Measurements from ENCODE around the gene ADGRG6. TPM values are rescaled to one million over a fixed set of nuclear protein-coding genes. Genes with fewer than 3 reads are reported as not detected.

Gene ADGRG6
- total and polyA plus RNA-seq, 9 of the 15 experiments (the other 6 are each of a cell fraction or from before 2014, with no cell fraction given) = under 0.01 to 0.11 (median 0.05) TPM; not detected in 5

GRCh38 chr6:142325111-142325510 lies 23.3 kb downstream of the ADGRG6 start:
- Histone ChIP-seq H3K4me3 (no peak overlapping the region), H4K20me1 (replicated peaks; ENCODE audit: control insufficient read depth, insufficient read depth, low read length) (no peaks in the 10 kb centered on the region), H3K9me1 (ENCODE audit: control insufficient read depth, insufficient read depth, low read length) (no peaks in the 10 kb centered on the region), H3K27me3 (ENCODE audit: control insufficient read depth in 2 of 2, insufficient read depth in 2 of 2, low read length in 2 of 2) (no peaks in the 10 kb centered on the region), H2AFZ (ENCODE audit: low read depth, low read length) (no peak overlapping the region), H3K9ac (ENCODE audit: insufficient read depth in 1 of 2, low read depth in 2 of 2, low read length in 2 of 2) (no peak overlapping the region), H3K4me1 (replicated peaks in 1 of 2; ENCODE audit: control insufficient read depth in 2 of 2, insufficient read depth in 2 of 2, low read length in 2 of 2) (no peaks in the 10 kb centered on the region), H3K4me2 (ENCODE audit: insufficient read depth, low read length) (no peak overlapping the region), H3K9me3 (replicated peaks; ENCODE audit: control insufficient read depth, insufficient read depth, low read depth, low read length) (no peaks in the 10 kb centered on the region), H3K79me2 (ENCODE audit: control insufficient read depth, insufficient read depth, low read length) (no peaks in the 10 kb centered on the region), H3K27ac (ENCODE audit: extremely low read depth, low read depth, low read length) (no peak overlapping the region), H3K36me3 (ENCODE audit: control insufficient read depth, insufficient read depth, low read length) (no peaks in the 10 kb centered on the region)
- FAIRE-seq = no peak
- ChIA-PET POLR2A (no interaction called here), CTCF (ENCODE audit: low intra/inter-chr PET ratio) (no interaction called here)
- no TSS peak for BruUV-seq (replicated peaks)
- intact Hi-C loops (cut with micrococcal nuclease) (no loop called here), in situ Hi-C loops (cut with MboI) (no loop called here)
- 0% methylated on average over 3 of the region's 3 CpGs for WGBS (ENCODE audit: insufficient coverage, low coverage, missing lambda C conversion rate)
- no peak for ATAC-seq
- TF ChIP-seq HINFP (tag; conservative IDR thresholded peaks at IDR 0.05; ENCODE audit: low read depth) (no peak), ZC3H11A (IDR thresholded peaks at IDR 0.05; ENCODE audit: low read depth, low read length) (no peak), DPF2 (IDR thresholded peaks at IDR 0.05) (no peak), TRIM25 (IDR thresholded peaks at IDR 0.05; ENCODE audit: borderline replicate concordance) (no peak), TAF1 (IDR thresholded peaks at IDR 0.05; ENCODE audit: control insufficient read depth, extremely low read depth, insufficient read depth, low read length, severe bottlenecking) (no peak), NFE2L1 (tag; IDR thresholded peaks at IDR 0.05; ENCODE audit: borderline replicate concordance, low read depth) (no peak), GTF2A2 (tag; IDR thresholded peaks at IDR 0.05) (no peak)
- no peak for DNase-seq (ENCODE audit: extremely low read depth in 1 of 4, low spot score in 3 of 4)
